HTR-8/SVneo (cell line): Measurements from ENCODE around the gene EDEM2.
"Not testable (repeated sequence)": the region's sequence is repeated elsewhere in the genome, so short reads cannot be mapped to it uniquely, and the experiment has no call there.

ENCODE experiments used
- DNase-seq: peaks from one replicate; pipeline ENCODE4 v3.0.0; 2011; ENCODE audit warnings: low spot score, mixed read lengths; ENCODE audit not compliant: insufficient read length
- FAIRE-seq: peaks from 2 replicates; lab custom pipeline; 2011; peaks lifted over from hg19 to GRCh38; lab: Jason Lieb, UNC

EDEM2 gene

GRCh38 chr20:35091816-35092523 is 55.2 kb downstream of the EDEM2 start:
- DNase-seq (no peak), FAIRE-seq (no peak)

- no peak for DNase-seq
Measured at GRCh38 chr20:35088231-35089145, 58.6 kb downstream of the EDEM2 start.

GRCh38 chr20:35087791-35088190 is 59.3 kb downstream of the EDEM2 start:
- no peak for FAIRE-seq
- no peak for DNase-seq

More at GRCh38 chr20:35088231-35089145, 58.6 kb downstream of the EDEM2 start:
- no peak for FAIRE-seq

- no peak for DNase-seq
Measured at GRCh38 chr20:35087355-35087754, 59.8 kb downstream of the EDEM2 start.

GRCh38 chr20:35085477-35086225 is 61.5 kb downstream of the EDEM2 start:
- FAIRE-seq = no peak
- DNase-seq = no peak

More at GRCh38 chr20:35087355-35087754, 59.8 kb downstream of the EDEM2 start:
- no peak for FAIRE-seq

GRCh38 chr20:35084998-35085397 is 62.1 kb downstream of the EDEM2 start:
- DNase-seq = no peak
- no peak for FAIRE-seq

- FAIRE-seq, DNase-seq: not testable (repeated sequence)
Measured at GRCh38 chr20:35080348-35080642, 66.8 kb downstream of the EDEM2 start.

- no peak for FAIRE-seq
- DNase-seq = no peak
Measured at GRCh38 chr20:35079472-35080347, 67.4 kb downstream of the EDEM2 start.

- FAIRE-seq (no peak), DNase-seq (no peak)
Measured at GRCh38 chr20:35077872-35078271, 69.3 kb downstream of the EDEM2 start.

GRCh38 chr20:35077341-35077740 is 69.8 kb downstream of the EDEM2 start:
- DNase-seq = no peak
- FAIRE-seq = no peak

- DNase-seq, FAIRE-seq: not testable (repeated sequence)
Measured at GRCh38 chr20:35071436-35072153, 75.5 kb downstream of the EDEM2 start.

GRCh38 chr20:35066194-35066593 is 80.9 kb downstream of the EDEM2 start:
- DNase-seq (no peak), FAIRE-seq (no peak)
